ENCODE measurements around the gene RASGEF1C.

Gene RASGEF1C

GRCh38 chr5:180052211-180052818 lies 156.7 kb downstream of the RASGEF1C start:
- no peak overlapping the region for H3K4me3 ChIP-seq (ENCODE audit: low read depth, low read length)
- TF ChIP-seq CTCF (IDR thresholded peaks at IDR 0.05; ENCODE audit: low read depth, low read length) = no peak
